Stimulated activated CD4-positive, alpha-beta T cell treated with anti-CD3 and anti-CD28 coated beads, TNF-alpha, amount 100 ng/mL, for 1 hour (primary cell): Measurements from ENCODE around the gene HSPA1B.
A peak's percentile ranks its signal among the peaks of the same experiment; 100 is the strongest.
"Not testable (repeated sequence)": the region's sequence is repeated elsewhere in the genome, so short reads cannot be mapped to it uniquely, and the experiment has no call there.

ENCODE experiments used
- DNase-seq, 3 donors: peaks; one replicate each; pipeline ENCODE4 v3.0.0-alpha.2; 2020; ENCODE audit warnings: low read depth in 3 of 3, low spot score in 1 of 3

HSPA1B gene

GRCh38 chr6:31858707-31859106 is 31.2 kb downstream of the HSPA1B start:
- DNase-seq: no peak

DNA sequence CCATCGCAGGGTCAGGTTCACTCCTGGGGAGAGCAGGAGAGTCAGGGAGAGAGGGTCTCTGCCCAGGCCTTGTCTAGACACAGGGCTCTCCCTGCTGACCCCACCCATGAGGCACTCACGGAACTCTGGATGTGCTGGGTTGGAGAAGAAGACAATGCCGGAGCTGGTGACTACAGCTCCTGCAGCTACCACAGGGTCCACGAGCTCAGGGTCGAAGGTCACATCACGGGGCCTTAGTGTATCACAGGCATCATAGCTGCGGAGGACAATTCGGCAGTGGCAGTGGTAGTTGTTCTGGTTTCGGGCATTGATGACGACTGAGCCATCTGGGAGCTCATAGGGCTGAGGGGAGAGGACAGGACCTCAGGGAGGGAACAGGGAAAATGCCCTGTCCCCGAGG is 32.4 kb downstream of the HSPA1B start:
- DNase-seq: no peak

DNA sequence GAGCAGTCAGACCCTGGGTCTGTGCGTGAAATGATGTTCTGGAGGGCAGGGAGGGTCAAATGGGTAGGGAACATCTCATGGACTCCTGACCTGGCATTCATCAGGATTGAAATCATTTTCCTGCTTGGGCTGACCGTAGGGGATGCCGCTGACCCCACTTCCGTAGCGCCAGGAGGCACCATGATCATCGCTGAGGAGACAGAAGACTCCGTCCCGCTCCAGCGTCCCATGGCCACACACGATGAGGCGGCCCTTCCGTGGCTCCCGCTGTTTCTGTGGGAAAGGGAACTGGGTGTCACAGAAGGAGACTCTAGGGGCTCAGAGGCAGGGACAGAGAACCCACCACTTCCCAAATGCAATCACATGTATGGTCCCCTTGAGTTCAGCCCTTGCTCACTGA is 32.8 kb downstream of the HSPA1B start:
- no peak for DNase-seq

GRCh38 chr6:31861150-31861549 is 33.6 kb downstream of the HSPA1B start:
- no peak for DNase-seq

- DNase-seq: no peak
Observed at GRCh38 chr6:31861919-31862343, 34.4 kb downstream of the HSPA1B start.

DNA sequence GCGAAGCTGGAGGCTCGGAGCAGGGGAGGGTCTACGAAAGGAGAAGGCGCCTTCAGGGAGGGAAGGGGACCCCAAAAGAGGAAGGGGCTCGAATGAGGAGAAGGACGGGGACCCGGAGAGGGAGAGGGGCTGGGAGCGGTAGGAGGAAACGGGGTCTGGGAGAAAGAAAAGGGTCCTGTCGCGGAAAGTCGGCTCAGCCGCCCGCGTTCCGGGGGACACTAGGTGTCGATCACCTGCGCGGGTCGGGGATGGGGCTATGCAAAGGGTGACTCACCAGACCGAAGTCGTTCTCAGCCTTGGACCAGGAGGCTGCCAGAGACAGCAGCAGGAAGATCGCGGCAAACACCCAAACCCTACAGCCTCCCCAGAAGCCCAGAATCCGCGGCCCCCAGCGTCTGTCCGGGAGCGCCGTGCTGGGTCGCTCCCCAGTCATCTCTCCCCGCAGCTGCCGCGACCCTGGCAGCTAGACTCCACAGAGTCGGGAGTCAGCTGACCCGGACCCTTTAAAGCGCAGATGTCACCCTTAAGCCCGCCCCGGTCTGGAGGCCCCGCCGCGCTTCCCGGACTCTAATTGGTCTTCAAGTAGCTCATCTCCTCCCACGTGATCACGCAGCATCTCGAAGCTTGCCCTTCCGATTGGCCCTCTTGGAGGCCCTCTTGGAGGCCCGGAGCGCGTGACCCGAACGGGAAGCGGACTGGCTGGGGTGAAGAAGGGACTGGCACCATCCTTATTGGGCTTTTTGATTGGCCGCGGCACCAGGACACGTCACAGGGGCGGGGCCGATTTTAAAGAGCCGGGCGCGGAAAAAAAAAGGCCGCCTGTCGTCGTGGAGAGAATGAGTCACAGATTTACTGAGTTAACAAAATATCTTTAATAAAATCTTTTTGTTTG is 35.1 kb downstream of the HSPA1B start, which contains the start of gene NEU1:
Gene NEU1 (minus strand): TSS at position 478 of the 892 bp plus-strand sequence. CDS start 45 bp downstream, at position 433.
- DNase-seq: peak; percentile 93 to 99 (median 98)

DNA sequence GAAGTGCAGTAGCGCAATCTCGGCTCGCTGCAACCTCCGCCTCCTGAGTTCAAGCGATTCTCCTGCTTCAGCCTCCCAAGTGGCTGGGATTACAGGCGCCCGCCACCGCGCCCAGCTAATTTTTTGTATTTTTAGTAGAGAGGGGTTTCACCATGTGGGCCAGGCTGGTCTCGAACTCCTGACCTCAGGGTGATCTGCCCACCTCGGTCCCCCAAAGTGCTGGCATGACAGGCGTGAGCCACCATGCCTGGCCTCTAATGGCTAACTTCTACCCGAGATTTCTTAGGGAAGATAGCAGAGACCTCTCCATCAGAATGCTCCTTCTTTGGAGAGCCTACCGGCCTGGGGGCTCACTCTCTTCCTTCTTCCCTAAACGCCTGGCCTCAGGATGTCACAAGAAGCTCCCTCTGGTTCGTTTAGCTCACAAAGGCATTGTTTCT is 36.6 kb downstream of the HSPA1B start:
- not testable (repeated sequence) for DNase-seq

GRCh38 chr6:31864818-31865204 is 37.3 kb downstream of the HSPA1B start:
- no peak for DNase-seq

DNA sequence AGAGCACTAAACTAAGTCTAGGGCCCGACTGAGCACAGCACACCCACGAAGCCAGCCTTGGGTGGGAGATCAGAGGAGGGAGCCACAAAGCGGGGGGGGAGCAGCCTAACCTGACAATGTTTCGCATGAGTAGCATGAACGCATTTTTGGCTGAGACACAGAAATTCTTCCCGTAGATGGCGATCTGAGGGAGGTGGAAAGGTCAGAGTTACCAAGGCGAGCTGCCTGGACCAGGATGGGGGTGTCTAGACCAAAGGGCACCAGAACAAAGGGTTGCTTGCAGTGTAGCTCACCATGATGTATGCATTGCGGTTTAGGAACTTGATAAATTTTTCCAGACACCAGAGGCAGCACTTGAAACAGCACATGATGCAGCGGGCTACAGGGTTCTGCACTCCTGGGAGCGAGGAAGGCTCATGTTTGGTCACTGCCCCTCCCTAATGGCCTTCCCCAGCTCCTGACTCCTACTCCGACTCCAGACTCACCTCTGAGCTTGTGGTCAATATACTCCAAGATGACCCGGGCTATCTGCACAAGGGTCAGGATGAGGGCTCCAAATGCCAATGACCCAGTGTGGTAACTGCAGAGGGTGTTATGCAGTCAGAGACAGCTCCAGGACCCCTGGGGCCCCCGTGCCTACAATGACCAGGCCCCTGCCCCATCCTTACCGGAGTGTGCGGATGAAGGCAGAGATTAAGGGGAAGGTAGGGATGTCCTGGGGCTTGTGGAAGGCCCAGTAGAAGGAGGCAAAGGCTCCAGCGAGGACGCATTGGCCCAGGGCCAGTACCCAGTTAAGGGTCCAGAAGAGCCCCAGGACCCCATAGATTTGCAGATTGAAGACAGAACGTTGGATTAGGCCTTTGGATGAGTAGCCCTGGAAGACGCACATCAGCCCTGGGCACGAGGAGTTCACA is 37.9 kb downstream of the HSPA1B start:
- DNase-seq: no peak

- DNase-seq: not testable (repeated sequence)
Observed at GRCh38 chr6:31868658-31868971, 41.1 kb downstream of the HSPA1B start.

- no peak for DNase-seq
Observed at GRCh38 chr6:31869343-31869742, 41.8 kb downstream of the HSPA1B start.

- no peak for DNase-seq
Observed at GRCh38 chr6:31870385-31870921, 42.9 kb downstream of the HSPA1B start.

- no peak for DNase-seq
Observed at GRCh38 chr6:31871046-31871659, 43.6 kb downstream of the HSPA1B start.

DNA sequence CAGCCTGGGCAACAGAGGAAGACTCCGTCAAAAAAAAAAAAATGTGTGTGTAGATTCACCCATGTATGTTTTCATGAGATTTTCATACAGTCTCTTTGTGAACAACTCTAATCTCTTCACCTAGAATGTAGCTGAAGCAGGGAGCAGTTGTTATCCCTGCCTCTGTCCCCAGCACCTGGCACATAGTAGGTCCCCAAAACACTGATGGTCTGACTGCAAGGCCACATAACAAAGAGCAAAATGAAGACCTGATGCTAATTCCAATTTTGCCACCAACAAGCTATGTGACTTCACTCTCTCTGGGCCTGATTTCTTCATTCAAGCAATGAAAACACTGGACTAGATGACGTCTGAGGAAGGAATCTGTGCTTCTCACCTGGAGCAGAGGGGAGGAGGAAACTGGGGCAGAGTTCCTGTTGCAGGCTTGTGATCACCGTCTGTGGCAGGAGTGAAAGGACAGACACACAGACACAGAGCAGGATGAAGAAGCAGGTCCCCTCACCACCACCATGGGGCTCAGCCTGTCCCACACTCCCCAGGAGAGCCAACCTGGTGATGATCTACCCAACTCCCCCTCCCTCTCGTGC is 46.6 kb downstream of the HSPA1B start:
- DNase-seq: no peak

- DNase-seq: no peak
Observed at GRCh38 chr6:31874836-31875572, 47.5 kb downstream of the HSPA1B start.

- DNase-seq: no peak
Observed at GRCh38 chr6:31875877-31876276, 48.3 kb downstream of the HSPA1B start.

DNA sequence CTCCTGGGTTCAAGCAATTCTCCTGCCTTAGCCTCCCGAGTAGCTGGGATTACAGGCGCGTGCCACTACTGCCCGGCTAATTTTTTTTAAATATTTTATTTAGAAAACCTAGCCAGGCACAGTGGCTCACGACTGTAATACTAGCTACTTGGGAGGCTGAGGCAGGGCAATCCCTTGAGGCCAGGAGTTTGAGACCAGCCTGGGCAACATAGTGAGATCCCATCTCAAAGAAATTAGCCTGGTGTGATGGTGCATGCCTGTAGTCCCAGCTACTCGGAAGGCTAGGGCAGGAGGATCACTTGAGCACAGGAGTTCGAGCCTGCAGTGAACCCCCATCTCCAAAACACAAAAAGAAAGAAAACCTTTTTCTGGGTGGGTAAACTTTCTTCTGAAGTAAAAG is 48.8 kb downstream of the HSPA1B start:
- no peak for DNase-seq

DNA sequence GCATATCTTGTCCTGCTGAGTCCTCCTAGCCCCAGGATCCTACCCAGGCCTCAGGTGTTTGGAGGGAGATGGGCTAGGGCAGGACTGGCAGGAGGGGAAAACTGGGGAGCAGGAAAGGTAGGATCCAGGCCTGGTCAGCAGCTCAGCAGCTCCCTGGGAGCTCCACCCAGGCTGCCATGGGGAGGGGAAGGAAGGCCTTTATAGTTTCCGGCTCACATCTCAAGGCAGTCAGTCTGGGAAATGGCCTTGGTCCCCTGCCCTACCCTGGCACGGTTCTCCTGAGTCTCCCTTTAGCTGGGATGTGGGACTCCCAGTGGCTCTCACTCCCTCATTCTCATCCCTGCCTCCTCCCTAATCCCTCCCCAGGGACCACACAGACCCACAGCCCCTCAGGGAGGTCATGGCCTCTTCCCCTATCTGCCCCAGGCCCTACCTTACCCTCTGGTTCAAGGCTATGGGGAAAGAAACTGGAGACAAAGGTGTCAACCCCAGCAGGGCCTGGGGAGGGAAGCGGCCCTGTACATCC is 49.6 kb downstream of the HSPA1B start:
- no peak for DNase-seq

DNA sequence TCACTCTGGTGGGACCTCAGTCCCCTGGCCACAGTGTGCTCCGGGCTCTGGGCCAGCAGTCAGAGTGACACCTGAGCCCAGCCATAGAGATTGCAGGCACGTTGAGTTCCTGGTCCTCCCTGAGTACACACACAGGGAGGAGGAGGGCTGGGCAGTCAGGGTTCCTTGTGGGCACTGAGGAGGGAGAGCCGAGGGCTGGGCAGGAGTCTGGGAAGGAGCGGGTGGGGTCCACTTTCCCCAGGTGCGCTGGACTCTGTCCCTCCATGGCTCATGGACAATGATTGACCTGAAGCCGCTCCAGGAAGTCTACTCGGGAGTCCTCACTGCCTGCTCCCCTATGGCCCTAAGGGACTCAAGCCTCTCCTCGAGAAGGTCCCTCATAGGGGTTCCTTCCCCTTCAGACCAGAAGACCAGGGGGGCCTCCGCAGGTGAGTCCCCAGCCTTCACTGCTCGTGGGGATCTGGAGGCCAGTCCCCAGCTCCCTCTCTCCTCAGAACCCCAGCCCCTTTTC is 50.2 kb downstream of the HSPA1B start:
- DNase-seq: no peak

DNA sequence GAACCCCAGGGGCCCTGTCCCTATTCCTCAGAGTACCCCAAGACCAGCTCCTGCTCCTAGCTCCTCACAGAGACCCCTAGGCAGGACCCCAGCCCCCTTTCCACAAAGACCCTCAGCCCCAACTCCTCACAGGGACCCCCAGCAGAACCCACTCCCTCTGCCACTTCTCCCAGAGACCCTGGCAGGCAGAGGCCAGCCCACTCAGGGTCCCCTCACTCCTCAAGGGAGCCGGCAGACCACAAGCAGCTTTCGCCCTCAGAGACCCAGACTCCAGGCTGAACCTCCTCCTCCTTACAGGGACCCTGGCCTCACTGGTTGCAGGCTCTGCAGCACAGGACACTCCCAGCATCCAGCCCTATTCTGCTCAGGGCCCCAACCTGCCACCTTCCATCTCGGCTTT is 50.7 kb downstream of the HSPA1B start:
- DNase-seq: no peak
